Small intestine (tissue), 7 donors: ENCODE data around the gene GREB1. TPM values are rescaled to one million over a fixed set of nuclear protein-coding genes. Genes with fewer than 3 reads are reported as not detected.

ENCODE experiments used
- DNase-seq, 2 donors: peaks; one replicate each; pipeline versions ENCODE4 v3.0.0 to v3.0.0-alpha.2; 2013
- FAIRE-seq: peaks from 2 replicates; lab custom pipeline; 2012; peaks lifted over from hg19 to GRCh38; lab: Jason Lieb, UNC
- H3K27ac ChIP-seq, 3 donors: one replicate each; pipeline ENCODE4 v1.5.1; 2013; ENCODE audit warnings: low read length in 2 of 3, mild to moderate bottlenecking in 2 of 3, control low read depth in 1 of 3, inconsistent platforms in 1 of 3, low read depth in 1 of 3, moderate library complexity in 1 of 3
- H3K27me3 ChIP-seq, 3 donors: one replicate each; pipeline ENCODE4 v1.6.1; 2013; ENCODE audit warnings: low read length in 3 of 3, inconsistent platforms in 1 of 3; ENCODE audit not compliant: control insufficient read depth in 3 of 3, insufficient read depth in 3 of 3
- H3K36me3 ChIP-seq, 3 donors: one replicate each; pipeline ENCODE4 v1.6.1; 2013; ENCODE audit warnings: low read length in 3 of 3, inconsistent platforms in 1 of 3, low read depth in 1 of 3, mild to moderate bottlenecking in 1 of 3, moderate library complexity in 1 of 3; ENCODE audit not compliant: control insufficient read depth in 3 of 3, insufficient read depth in 2 of 3
- H3K4me1 ChIP-seq, 3 donors: one replicate each; pipeline ENCODE4 v1.6.1; 2013; ENCODE audit warnings: low read length in 2 of 3, inconsistent platforms in 1 of 3, low read depth in 1 of 3, mild to moderate bottlenecking in 1 of 3, moderate library complexity in 1 of 3; ENCODE audit not compliant: control insufficient read depth in 3 of 3, insufficient read depth in 2 of 3
- H3K4me3 ChIP-seq, 3 donors: one replicate each; pipeline ENCODE4 v1.5.1; 2013; ENCODE audit warnings: low read length in 3 of 3, control low read depth in 1 of 3, inconsistent platforms in 1 of 3, low read depth in 1 of 3, mild to moderate bottlenecking in 1 of 3, moderate library complexity in 1 of 3
- H3K9me3 ChIP-seq, 2 donors: one replicate each; pipeline ENCODE4 v1.6.1; 2013; ENCODE audit warnings: low read depth in 1 of 2, low read length in 1 of 2; ENCODE audit not compliant: control insufficient read depth in 2 of 2, insufficient read depth in 1 of 2
- WGBS, 3 donors: extraction: QIAGEN DNeasy Blood & Tissue Kit; methylation state at CpG; one replicate each; pipeline ENCODE4 v1.1.7; 2013; 5-methylcytosine and 5-hydroxymethylcytosine counted together
- polyA plus RNA-seq, 4 donors: library from polyadenylated mRNA; stranded (reverse) in 3 of 4; unstranded in 1 of 4; fragments of 200-250 nt in 3 of 4; fragments of 120-200 nt in 1 of 4; gene quantifications; one replicate each; pipeline versions ENCODE4 v1.2.1 to v1.2.3, GENCODE V29; 2013
- donor health status: healthy with polysubstance abuse.
- donor health status: control.
- donor health status: control.
- donor health status: Bipolar disorder and iron deficiency.
- donor health status: healthy.

GREB1 gene
- polyA plus RNA-seq, 4 donors, result 0.76 to 1.8 (median 1.4) TPM; not detected in 1

GRCh38 chr2:11558214-11558886 is 24.5 kb downstream of the GREB1 start:
- Histone ChIP-seq H3K36me3 (no peaks in the 10 kb centered on the region), H3K27me3 (peaks cover 0 to 7% (median 6%) of the 10 kb centered on the region in 3 donors), H3K9me3 (no peaks in the 10 kb centered on the region), H3K4me3 (no peak overlapping the region), H3K4me1 (no peaks in the 10 kb centered on the region), H3K27ac (no peak overlapping the region)
- WGBS, 3 donors, result 59 to 79% (median 75%) methylated on average over 9 to 10 of the region's 10 CpGs
- FAIRE-seq, result no peak
- no peak for DNase-seq

DNA sequence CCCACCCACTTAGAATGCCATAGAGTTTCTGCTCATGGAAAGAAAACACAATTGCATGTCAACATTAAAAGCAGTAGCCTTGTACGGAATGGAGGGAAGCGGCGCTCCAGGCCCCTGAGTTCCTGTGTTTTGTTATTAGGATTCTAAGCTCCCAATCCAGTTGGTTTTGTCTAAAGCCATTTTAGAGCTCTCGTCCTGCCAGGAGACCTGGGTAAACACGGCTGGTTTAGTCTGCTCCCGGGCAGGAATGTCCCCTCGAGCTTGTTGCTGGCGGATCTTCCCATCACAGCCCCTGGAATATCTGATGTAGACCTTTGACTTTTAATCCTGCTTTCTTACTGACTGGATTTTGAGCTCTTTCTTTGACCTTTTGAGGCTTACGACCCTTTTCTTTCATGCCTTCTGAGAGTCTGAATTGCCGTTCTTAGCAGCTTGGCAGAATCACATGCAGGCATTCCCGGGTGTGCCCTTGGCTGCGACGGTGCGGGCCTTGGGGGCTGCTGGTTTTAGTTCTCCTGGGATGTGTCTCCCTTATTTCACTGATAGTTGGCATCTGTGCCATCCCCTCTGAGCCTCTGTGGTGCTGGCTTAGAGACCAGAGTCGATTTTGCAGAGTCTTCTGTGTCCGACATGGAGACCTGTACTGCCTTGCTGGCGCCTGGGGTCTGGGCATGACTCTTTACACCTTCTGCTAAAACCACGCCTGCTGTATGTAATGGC is 25.4 kb downstream of the GREB1 start:
- Histone ChIP-seq H3K27me3 (peaks cover 0 to 7% (median 6%) of the 10 kb centered on the region in 3 donors), H3K9me3 (no peaks in the 10 kb centered on the region), H3K4me3 (no peak overlapping the region), H3K4me1 (no peaks in the 10 kb centered on the region), H3K36me3 (no peaks in the 10 kb centered on the region), H3K27ac (no peak overlapping the region)
- no peak for FAIRE-seq
- DNase-seq, result no peak
- WGBS, 3 donors, result 80 to 88% (median 87%) methylated on average over 18 of the region's 18 CpGs

DNA sequence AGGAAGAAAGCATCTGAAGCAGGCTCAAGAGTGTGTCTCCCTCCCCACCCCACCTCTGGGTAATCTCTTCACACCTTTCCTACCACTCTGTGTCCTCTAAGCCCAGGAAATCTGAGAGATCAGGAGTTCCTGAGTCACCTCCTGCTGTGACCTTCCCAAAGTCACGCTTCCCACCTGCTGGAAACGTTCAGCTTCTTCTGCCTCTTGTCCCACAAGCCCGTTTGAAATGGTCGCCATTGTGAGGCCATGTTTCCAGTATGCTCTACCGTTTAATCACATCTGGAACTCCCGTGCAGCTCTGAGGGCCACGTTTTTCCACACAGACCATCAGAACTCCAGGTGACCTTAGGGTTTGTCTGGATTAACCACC is 25.9 kb downstream of the GREB1 start:
- WGBS, 3 donors, result 65 to 74% (median 65%) methylated on average over 7 of the region's 7 CpGs
- FAIRE-seq (no peak), DNase-seq (no peak)

GRCh38 chr2:11560806-11561205 is 27.0 kb downstream of the GREB1 start:
- Histone ChIP-seq H3K36me3 (no peaks in the 10 kb centered on the region), H3K27ac (no peak overlapping the region), H3K4me1 (no peaks in the 10 kb centered on the region), H3K27me3 (peaks cover 0 to 7% (median 6%) of the 10 kb centered on the region in 3 donors), H3K9me3 (no peaks in the 10 kb centered on the region), H3K4me3 (no peak overlapping the region)
- FAIRE-seq, result no peak
- WGBS, 3 donors, result 64 to 83% (median 69%) methylated on average over 3 of the region's 3 CpGs
- no peak for DNase-seq

More for the DNA sequence above, 25.9 kb downstream of the GREB1 start:
- no peaks in the 10 kb centered on the region for H3K36me3 ChIP-seq
- H3K4me1 ChIP-seq, result no peaks in the 10 kb centered on the region
- H3K27me3 ChIP-seq, result peaks cover 0 to 7% (median 6%) of the 10 kb centered on the region in 3 donors
- H3K9me3 ChIP-seq, result no peaks in the 10 kb centered on the region
- no peak overlapping the region for H3K4me3 ChIP-seq
- H3K27ac ChIP-seq, result no peak overlapping the region

- no peaks in the 10 kb centered on the region for H3K36me3 ChIP-seq
- H3K27me3 ChIP-seq, result peaks cover 0 to 7% (median 6%) of the 10 kb centered on the region in 3 donors
- no peaks in the 10 kb centered on the region for H3K4me1 ChIP-seq
- no peaks in the 10 kb centered on the region for H3K9me3 ChIP-seq
- H3K4me3 ChIP-seq, result no peak overlapping the region
- H3K27ac ChIP-seq, result no peak overlapping the region
- DNase-seq (no peak), FAIRE-seq (no peak)
- 73 to 86% (median 81%) methylated on average over 10 of the region's 10 CpGs for WGBS, 3 donors
Observed at GRCh38 chr2:11562011-11562410, 28.2 kb downstream of the GREB1 start.

- no peak for DNase-seq
- Histone ChIP-seq H3K36me3 (no peaks in the 10 kb centered on the region), H3K4me3 (no peak overlapping the region), H3K27ac (no peak overlapping the region), H3K27me3 (peaks cover 0 to 7% (median 6%) of the 10 kb centered on the region in 3 donors), H3K4me1 (no peaks in the 10 kb centered on the region), H3K9me3 (no peaks in the 10 kb centered on the region)
- 95 to 97% (median 95%) methylated on average over 4 to 5 of the region's 5 CpGs for WGBS, 3 donors
- no peak for FAIRE-seq
Observed at GRCh38 chr2:11562476-11562875, 28.6 kb downstream of the GREB1 start.

GRCh38 chr2:11563784-11564666 is 30.2 kb downstream of the GREB1 start:
- 82 to 90% (median 88%) methylated on average over 8 of the region's 8 CpGs for WGBS, 3 donors
- no peak for FAIRE-seq
- Histone ChIP-seq H3K27me3 (peaks cover 0 to 2% (median 0%) of the 10 kb centered on the region in 3 donors), H3K36me3 (no peaks in the 10 kb centered on the region), H3K4me3 (no peak overlapping the region), H3K27ac (no peak overlapping the region), H3K4me1 (no peaks in the 10 kb centered on the region), H3K9me3 (no peaks in the 10 kb centered on the region)
- DNase-seq, result no peak
